ENCODE measurements around the gene ANO3. TPM values are rescaled to one million over a fixed set of nuclear protein-coding genes. Genes with fewer than 3 reads are reported as not detected.

The ANO3 gene
- total and polyA plus RNA-seq, 4 donors: 0.02 to 0.63 (median 0.16) TPM

GRCh38 chr11:26527685-26528084 lies 195.8 kb downstream of the ANO3 start:
- ATAC-seq (ENCODE audit: insufficient read depth, low FRiP score) (no peak), DNase-seq (no peak)
- Histone ChIP-seq H3K27me3 (ENCODE audit: control insufficient read depth in 3 of 3, insufficient read depth in 3 of 3, low read length in 2 of 3) (no peaks in the 10 kb centered on the region), H3K27ac (ENCODE audit: low read depth in 1 of 2, low read length in 1 of 2) (no peak overlapping the region), H3K36me3 (ENCODE audit: control insufficient read depth in 4 of 4, insufficient read depth in 4 of 4, low read length in 4 of 4) (no peaks in the 10 kb centered on the region), H3K9me3 (ENCODE audit: control insufficient read depth in 4 of 4, insufficient read depth in 3 of 4, low read length in 3 of 4) (no peaks in the 10 kb centered on the region), H3K4me1 (ENCODE audit: control insufficient read depth in 5 of 5, insufficient read depth in 5 of 5, low read length in 5 of 5) (no peaks in the 10 kb centered on the region), H3K9ac (ENCODE audit: insufficient read depth in 1 of 2, low read length in 2 of 2) (no peak overlapping the region), H3K4me3 (no peak overlapping the region)
- 71 to 76% methylated on average over 1 of the region's 1 CpG for WGBS, 2 donors
- no peak for TF ChIP-seq CTCF (IDR thresholded peaks at IDR 0.05; ENCODE audit: control extremely low read depth, extremely low read depth)

- Histone ChIP-seq H3K9me3 (ENCODE audit: control insufficient read depth in 4 of 4, insufficient read depth in 3 of 4, low read length in 3 of 4) (no peaks in the 10 kb centered on the region), H3K4me3 (no peak overlapping the region), H3K27ac (ENCODE audit: low read depth in 1 of 2, low read length in 1 of 2) (no peak overlapping the region), H3K36me3 (ENCODE audit: control insufficient read depth in 4 of 4, insufficient read depth in 4 of 4, low read length in 4 of 4) (no peaks in the 10 kb centered on the region), H3K9ac (ENCODE audit: insufficient read depth in 1 of 2, low read length in 2 of 2) (no peak overlapping the region), H3K27me3 (ENCODE audit: control insufficient read depth in 3 of 3, insufficient read depth in 3 of 3, low read length in 2 of 3) (no peaks in the 10 kb centered on the region), H3K4me1 (ENCODE audit: control insufficient read depth in 5 of 5, insufficient read depth in 5 of 5, low read length in 5 of 5) (no peaks in the 10 kb centered on the region)
- DNase-seq: no peak
- no peak for ATAC-seq (ENCODE audit: insufficient read depth, low FRiP score)
- no peak for TF ChIP-seq CTCF (IDR thresholded peaks at IDR 0.05; ENCODE audit: control extremely low read depth, extremely low read depth)
- 75 to 89% methylated on average over 4 of the region's 4 CpGs for WGBS, 2 donors
These were observed 205.4 kb downstream of the ANO3 start for GRCh38 chr11:26537341-26537740.

- 90 to 93% methylated on average over 3 of the region's 3 CpGs for WGBS, 2 donors
- TF ChIP-seq CTCF (IDR thresholded peaks at IDR 0.05; ENCODE audit: control extremely low read depth, extremely low read depth): no peak
- Histone ChIP-seq H3K9ac (ENCODE audit: insufficient read depth in 1 of 2, low read length in 2 of 2) (no peak overlapping the region), H3K36me3 (ENCODE audit: control insufficient read depth in 4 of 4, insufficient read depth in 4 of 4, low read length in 4 of 4) (no peaks in the 10 kb centered on the region), H3K27me3 (ENCODE audit: control insufficient read depth in 3 of 3, insufficient read depth in 3 of 3, low read length in 2 of 3) (no peaks in the 10 kb centered on the region), H3K4me3 (no peak overlapping the region), H3K4me1 (ENCODE audit: control insufficient read depth in 5 of 5, insufficient read depth in 5 of 5, low read length in 5 of 5) (no peaks in the 10 kb centered on the region), H3K27ac (ENCODE audit: low read depth in 1 of 2, low read length in 1 of 2) (no peak overlapping the region), H3K9me3 (ENCODE audit: control insufficient read depth in 4 of 4, insufficient read depth in 3 of 4, low read length in 3 of 4) (no peaks in the 10 kb centered on the region)
- DNase-seq (no peak), ATAC-seq (ENCODE audit: insufficient read depth, low FRiP score) (no peak)
These were observed 207.6 kb downstream of the ANO3 start for GRCh38 chr11:26539517-26539916.

- H3K27me3 ChIP-seq (ENCODE audit: control insufficient read depth in 3 of 3, insufficient read depth in 3 of 3, low read length in 2 of 3): no peaks in the 10 kb centered on the region
- H3K36me3 ChIP-seq (ENCODE audit: control insufficient read depth in 4 of 4, insufficient read depth in 4 of 4, low read length in 4 of 4): no peaks in the 10 kb centered on the region
- WGBS, 2 donors: 92 to 97% methylated on average over 2 of the region's 2 CpGs
- H3K4me3 ChIP-seq: no peak overlapping the region
- no peak overlapping the region for H3K27ac ChIP-seq (ENCODE audit: low read depth in 1 of 2, low read length in 1 of 2)
- ATAC-seq (ENCODE audit: insufficient read depth, low FRiP score): no peak
- no peak for TF ChIP-seq CTCF (IDR thresholded peaks at IDR 0.05; ENCODE audit: control extremely low read depth, extremely low read depth)
- H3K9me3 ChIP-seq (ENCODE audit: control insufficient read depth in 4 of 4, insufficient read depth in 3 of 4, low read length in 3 of 4): no peaks in the 10 kb centered on the region
- no peak overlapping the region for H3K9ac ChIP-seq (ENCODE audit: insufficient read depth in 1 of 2, low read length in 2 of 2)
- no peaks in the 10 kb centered on the region for H3K4me1 ChIP-seq (ENCODE audit: control insufficient read depth in 5 of 5, insufficient read depth in 5 of 5, low read length in 5 of 5)
- no peak for DNase-seq
These were observed 209.9 kb downstream of the ANO3 start for GRCh38 chr11:26541870-26542269.

Data from lung (tissue), 12 donors.